B cell (primary cell): ENCODE results near the gene USP7. TPM values are rescaled to one million over a fixed set of nuclear protein-coding genes. Genes with fewer than 3 reads are reported as not detected.

Experiments
- ATAC-seq: fragments of 200-7000 bp; cut with Tn5 transposase; one replicate; pipeline ENCODE4 v1.10.0; 2021; ENCODE audit warnings: low read depth, mild to moderate bottlenecking, moderate number of reproducible peaks, moderate library complexity
- CTCF ChIA-PET: fragments of 350-600 bp; sonication (Branson Sonifier 250); formaldehyde crosslinking; loops from one replicate; lab custom pipeline; 2021; ENCODE audit warnings: antibody characterized with exemption, inconsistent platforms; lab: Charles Lee
- POLR2A ChIA-PET: fragments of 350-600 bp; sonication (Branson Sonifier 250); formaldehyde crosslinking; loops from one replicate; lab custom pipeline; 2021; ENCODE audit warnings: antibody characterized with exemption; lab: Charles Lee
- DNase-seq: peaks from one replicate; pipeline ENCODE4 v3.0.0; 2013
- H2AFZ ChIP-seq: 2 replicates; pipeline ENCODE4 v1.6.1; 2012; ENCODE audit warnings: mild to moderate bottlenecking, low read depth, low read length; ENCODE audit not compliant: insufficient read depth, poor library complexity, severe bottlenecking
- H3K27ac ChIP-seq, 2 donors: 1 replicate in 1 of 2; 2 replicates in 1 of 2; pipeline ENCODE4 v1.5.1; 2012 to 2013; ENCODE audit warnings: low read length in 2 of 2, mild to moderate bottlenecking in 2 of 2, moderate library complexity in 1 of 2
- H3K27me3 ChIP-seq, 4 experiments: fragments of 200-600 bp in 1 of 4; sonication (generic) in 1 of 4; replicated peaks in 1 of 4; 1 replicate in 2 of 4; 2 replicates in 2 of 4; pipeline versions ENCODE4 v1.6.1 to v1.7.0; 2013 to 2016; ENCODE audit warnings: low read length in 3 of 4, mild to moderate bottlenecking in 2 of 4, mixed read lengths in 1 of 4, moderate library complexity in 1 of 4; ENCODE audit not compliant: insufficient read depth in 4 of 4, control insufficient read depth in 3 of 4; ENCODE audit errors: control extremely low read depth in 1 of 4
- H3K36me3 ChIP-seq, 2 experiments: replicated peaks in 1 of 2; 1 replicate in 1 of 2; 2 replicates in 1 of 2; pipeline versions ENCODE4 v1.6.1 to v1.7.1; 2013; ENCODE audit warnings: low read length in 1 of 2; ENCODE audit not compliant: insufficient read depth in 2 of 2, control insufficient read depth in 1 of 2; ENCODE audit errors: control extremely low read depth in 1 of 2, extremely low read depth in 1 of 2
- H3K4me1 ChIP-seq, 2 donors: fragments of 200-600 bp in 1 of 2; sonication (generic) in 1 of 2; 1 replicate in 1 of 2; 2 replicates in 1 of 2; pipeline versions ENCODE4 v1.5.1 to v1.6.1; 2013 to 2017; ENCODE audit warnings: low read length in 2 of 2; ENCODE audit not compliant: control insufficient read depth in 2 of 2, insufficient read depth in 2 of 2
- H3K4me2 ChIP-seq: replicated peaks from 2 replicates; pipeline ENCODE3; 2012; ENCODE audit warnings: mild to moderate bottlenecking, low read depth, low read length; ENCODE audit not compliant: poor library complexity, severe bottlenecking
- H3K4me3 ChIP-seq, 5 experiments: fragments of 200-600 bp in 1 of 5; sonication (generic) in 1 of 5; 1 replicate in 3 of 5; 2 replicates in 2 of 5; pipeline versions ENCODE4 v1.5.1 to v1.7.0; 2011 to 2016; ENCODE audit warnings: low read length in 4 of 5, mild to moderate bottlenecking in 4 of 5, low read depth in 2 of 5, control low read depth in 1 of 5, moderate library complexity in 1 of 5; ENCODE audit not compliant: insufficient read depth in 1 of 5; ENCODE audit errors: control extremely low read depth in 1 of 5, extremely low read depth in 1 of 5
- H3K79me2 ChIP-seq: fragments of 200-600 bp; sonication (generic); one replicate; pipeline ENCODE4 v1.6.0; 2016; ENCODE audit warnings: low read length; ENCODE audit not compliant: control insufficient read depth, insufficient read depth
- H3K9ac ChIP-seq: fragments of 200-600 bp; sonication (generic); 2 replicates; pipeline ENCODE4 v1.6.1; 2017; ENCODE audit warnings: mild to moderate bottlenecking, low read length, moderate library complexity
- H3K9me3 ChIP-seq, 3 donors: one replicate each; pipeline versions ENCODE4 v1.6.1 to v1.7.1; 2013; ENCODE audit warnings: low read length in 2 of 3; ENCODE audit not compliant: control insufficient read depth in 2 of 3, insufficient read depth in 1 of 3; ENCODE audit errors: control extremely low read depth in 1 of 3
- H4K20me1 ChIP-seq: 2 replicates; pipeline ENCODE4 v1.6.0; 2012; ENCODE audit warnings: mild to moderate bottlenecking, low read length; ENCODE audit not compliant: insufficient read depth, control insufficient read depth, poor library complexity, severe bottlenecking
- H3K27ac Mint-ChIP-seq: one replicate; pipeline ENCODE4 v1.8.0; 2021; ENCODE audit warnings: mixed read lengths
- H3K27me3 Mint-ChIP-seq: one replicate; pipeline ENCODE4 v1.8.0; 2021; ENCODE audit warnings: mixed read lengths
- H3K4me1 Mint-ChIP-seq: one replicate; pipeline ENCODE4 v1.8.0; 2021; ENCODE audit warnings: mixed read lengths
- H3K4me3 Mint-ChIP-seq: one replicate; pipeline ENCODE4 v1.8.0; 2021; ENCODE audit warnings: mixed read lengths
- H3K9me3 Mint-ChIP-seq: one replicate; pipeline ENCODE4 v1.8.0; 2022; ENCODE audit warnings: mixed read lengths; ENCODE audit not compliant: insufficient read depth
- CTCF ChIP-seq: fragments of 200-600 bp; IDR thresholded peaks from one replicate; pipeline ENCODE4 v1.8.0; 2022; ENCODE audit warnings: antibody characterized with exemption, mild to moderate bottlenecking
- EZH2 ChIP-seq: IDR thresholded peaks from 2 replicates; pipeline ENCODE4 v1.6.1; 2012; ENCODE audit warnings: borderline replicate concordance, low read depth, mild to moderate bottlenecking, moderate library complexity, low read length; ENCODE audit not compliant: insufficient read depth, poor library complexity, severe bottlenecking
- WGBS: methylation state at CpG from one replicate; pipeline ENCODE4 v1.1.5; 2013; ENCODE audit warnings: missing lambda C conversion rate; ENCODE audit not compliant: insufficient coverage; 5-methylcytosine and 5-hydroxymethylcytosine counted together
- intact Hi-C: fragments of 100-400 bp; cut with micrococcal nuclease; formaldehyde crosslinking; loops from one replicate; pipeline ENCODE4 v1.10.0; 2022
- polyA plus RNA-seq: library from polyadenylated mRNA; depleted of rRNA; stranded (reverse); fragments of >200 nt; gene quantifications from 2 replicates; pipeline ENCODE4 v1.2.3, GENCODE V29; 2012
- total RNA-seq, 2 donors: library from RNA; stranded (reverse); fragments of 120-200 nt in 1 of 2; gene quantifications; 1 replicate in 1 of 2; 2 replicates in 1 of 2; pipeline versions ENCODE4 v1.2.3 to v1.2.4, GENCODE V29; 2013 to 2022

USP7 gene
- total and polyA plus RNA-seq, 2 donors (not counting 1 experiment from before 2014, with no cell fraction given): 27.4 to 223 TPM

GRCh38 chr16:8943966-8944759, 19.5 kb downstream of the USP7 start:
- Histone ChIP-seq H3K27ac (peak overlapping the region; percentile 61 to 73), H3K36me3 (peaks cover 0 to 2% of the 10 kb centered on the region in 2 experiments), H3K4me2 (peak overlapping the region; percentile 83), H3K9ac (peak overlapping the region; percentile 55), H2AFZ (no peak overlapping the region), H3K27me3 (no peaks in the 10 kb centered on the region), H3K9me3 (peaks cover 0 to 5% (median 0%) of the 10 kb centered on the region in 3 donors), H3K79me2 (peaks cover 100% of the 10 kb centered on the region), H4K20me1 (peaks cover 99% of the 10 kb centered on the region), H3K4me3 (peak overlapping the region; percentile 26 to 62 (median 36)), H3K4me1 (peaks cover 93 to 99% of the 10 kb centered on the region in 2 donors)
- H3K27ac Mint-ChIP-seq: peak overlapping the region; percentile 87
- H3K9me3 Mint-ChIP-seq: no peaks in the 10 kb centered on the region
- intact Hi-C loops: loop anchor here (2.0 to 5.0 kb wide), 2 partner anchors 17 to 148 kb away; partner anchors contain the start of gene HAPSTR1
- CTCF ChIA-PET: interaction anchor here (1.9 to 2.1 kb wide), 2 partner anchors 9 to 16 kb away, joined by 5 to 10 read pairs; no protein-coding TSS in a partner anchor
- TF ChIP-seq EZH2 (no peak), CTCF (no peak)
- H3K4me3 Mint-ChIP-seq: peak overlapping the region; percentile 87
- peaks cover 97% of the 10 kb centered on the region for H3K4me1 Mint-ChIP-seq
- POLR2A ChIA-PET: no interaction called here
- DNase-seq: peak; percentile 69
- ATAC-seq: peak; percentile 87
- no peaks in the 10 kb centered on the region for H3K27me3 Mint-ChIP-seq
- WGBS: 24% methylated on average over 2 of the region's 5 CpGs
